Lower leg skin (tissue), 4 donors: ENCODE data around the gene PHC3. TPM values are rescaled to one million over a fixed set of nuclear protein-coding genes. Genes with fewer than 3 reads are reported as not detected.
"Not testable (repeated sequence)": the region's sequence is repeated elsewhere in the genome, so short reads cannot be mapped to it uniquely, and the experiment has no call there.

Source experiments
- DNase-seq, 2 donors: peaks; one replicate each; pipeline ENCODE4 v3.0.0-alpha.2; 2019; ENCODE audit warnings: low spot score in 2 of 2
- H3K4me3 ChIP-seq: fragments of 200-600 bp; sonication (generic); 2 replicates; pipeline ENCODE4 v1.5.1; 2017; ENCODE audit warnings: mild to moderate bottlenecking, low read depth; ENCODE audit not compliant: poor library complexity, severe bottlenecking
- CTCF ChIP-seq, 3 donors: fragments of 450-650 bp; IDR thresholded peaks; one replicate each; pipeline ENCODE4 v1.5.1; 2016; ENCODE audit warnings: antibody characterized with exemption in 3 of 3, mild to moderate bottlenecking in 3 of 3, moderate library complexity in 2 of 3
- POLR2A ChIP-seq, 2 donors: fragments of 450-650 bp; IDR thresholded peaks; one replicate each; pipeline ENCODE4 v1.6.1; 2016 to 2017; ENCODE audit warnings: antibody characterized with exemption in 2 of 2, mild to moderate bottlenecking in 1 of 2, moderate library complexity in 1 of 2
- WGBS, 2 donors: methylation state at CpG; one replicate each; pipeline ENCODE4 v1.1.5; 2018; 5-methylcytosine and 5-hydroxymethylcytosine counted together
- intact Hi-C: fragments of 100-400 bp; cut with DNase I; formaldehyde crosslinking; loops from one replicate; pipeline ENCODE4 v1.15.0; 2023; ENCODE audit warnings: low total_unique reads
- total RNA-seq, 4 donors: library from RNA; depleted of rRNA; stranded (reverse); fragments of >200 nt; gene quantifications; one replicate each; pipeline ENCODE4 v1.1.0, GENCODE V29; 2016

Gene PHC3
- total RNA-seq, 4 donors from 2014 or later: 31.9 to 47.6 (median 45.5) TPM

GRCh38 chr3:170200987-170201386 lies 19.5 kb upstream of the PHC3 start:
- TF ChIP-seq POLR2A (IDR thresholded peaks at IDR 0.05) (no peak), CTCF (IDR thresholded peaks at IDR 0.05) (no peak)
- H3K4me3 ChIP-seq: no peak overlapping the region
- intact Hi-C loops: no loop called here
- DNase-seq: no peak

- 92 to 94% methylated on average over 3 of the region's 3 CpGs for WGBS, 2 donors
- DNase-seq: no peak
- no peak overlapping the region for H3K4me3 ChIP-seq
- intact Hi-C loops: no loop called here
- TF ChIP-seq CTCF (IDR thresholded peaks at IDR 0.05) (no peak), POLR2A (IDR thresholded peaks at IDR 0.05) (no peak)
Observed at GRCh38 chr3:170196833-170197232, 15.3 kb upstream of the PHC3 start.

GRCh38 chr3:170195759-170196158 lies 14.2 kb upstream of the PHC3 start:
- WGBS, 2 donors: 85 to 89% methylated on average over 3 of the region's 3 CpGs
- DNase-seq, H3K4me3 ChIP-seq, intact Hi-C loops: not testable (repeated sequence)

GRCh38 chr3:170189398-170190256 lies 8.1 kb upstream of the PHC3 start:
- intact Hi-C loops: no loop called here
- TF ChIP-seq CTCF (IDR thresholded peaks at IDR 0.05): no peak
- TF ChIP-seq POLR2A (IDR thresholded peaks at IDR 0.05): no peak
- 83 to 90% methylated on average over 4 of the region's 4 CpGs for WGBS, 2 donors
- DNase-seq: no peak
- H3K4me3 ChIP-seq: no peak overlapping the region

- WGBS, 2 donors: 16 to 19% methylated on average over 16 of the region's 16 CpGs
- intact Hi-C loops: no loop called here
- H3K4me3 ChIP-seq: peak overlapping the region; percentile 92
- TF ChIP-seq POLR2A (IDR thresholded peaks at IDR 0.05) (no peak), CTCF (IDR thresholded peaks at IDR 0.05) (no peak)
- no peak for DNase-seq
Observed at GRCh38 chr3:170180079-170180907, 1.2 kb downstream of the PHC3 start.

GRCh38 chr3:170179432-170179831 lies 2.1 kb downstream of the PHC3 start:
- no peak overlapping the region for H3K4me3 ChIP-seq
- 49 to 68% methylated on average over 1 of the region's 1 CpG for WGBS, 2 donors
- intact Hi-C loops: no loop called here
- TF ChIP-seq POLR2A (IDR thresholded peaks at IDR 0.05) (no peak), CTCF (IDR thresholded peaks at IDR 0.05) (no peak)
- no peak for DNase-seq
